OCI-LY1 (cell line): Measurements from ENCODE around the gene PDCD1.

ENCODE experiments used
- H2AFZ ChIP-seq: fragments of 200-600 bp; sonication (generic), shearing (Covaris generic); 2 replicates; pipeline ENCODE4 v1.6.0; 2014; ENCODE audit warnings: antibody characterized with exemption, mild to moderate bottlenecking, low read length
- H3F3A ChIP-seq: fragments of 200-600 bp; sonication (generic), shearing (Covaris generic); 2 replicates; pipeline ENCODE4 v1.6.0; 2014; ENCODE audit warnings: mild to moderate bottlenecking, antibody characterized with exemption, low read length, moderate library complexity; ENCODE audit not compliant: insufficient read depth
- H3K27ac ChIP-seq: fragments of 200-600 bp; sonication (generic); 2 replicates; pipeline ENCODE4 v1.5.1; 2014; ENCODE audit warnings: low read length, mixed run types, mild to moderate bottlenecking, low read depth; ENCODE audit not compliant: poor library complexity, severe bottlenecking
- H3K27me3 ChIP-seq: fragments of 200-600 bp; sonication (generic); 2 replicates; pipeline ENCODE4 v1.6.0; 2014; ENCODE audit warnings: antibody characterized with exemption, mild to moderate bottlenecking, low read length, moderate library complexity; ENCODE audit not compliant: insufficient read depth
- H3K36me3 ChIP-seq: fragments of 200-600 bp; sonication (generic); 2 replicates; pipeline ENCODE4 v1.6.1; 2014; ENCODE audit warnings: mild to moderate bottlenecking, antibody characterized with exemption, low read length, moderate library complexity, mixed read lengths; ENCODE audit not compliant: insufficient read depth
- H3K4me1 ChIP-seq: fragments of 200-600 bp; sonication (generic); 2 replicates; pipeline ENCODE4 v1.5.1; 2014; ENCODE audit warnings: mild to moderate bottlenecking, low read length, moderate library complexity; ENCODE audit not compliant: insufficient read depth, severe bottlenecking
- H3K4me2 ChIP-seq: fragments of 200-600 bp; sonication (generic), shearing (Covaris generic); 2 replicates; pipeline ENCODE4 v1.6.1; 2014; ENCODE audit warnings: low read length
- H3K4me3 ChIP-seq: fragments of 200-600 bp; sonication (generic); 2 replicates; pipeline ENCODE4 v1.5.1; 2014; ENCODE audit warnings: low read length, low read depth, mild to moderate bottlenecking, mixed read lengths; ENCODE audit not compliant: poor library complexity, severe bottlenecking
- H3K79me2 ChIP-seq: fragments of 200-600 bp; shearing (Covaris generic); 2 replicates; pipeline ENCODE4 v1.6.1; 2016; ENCODE audit warnings: mixed run types, low read length, mixed read lengths; ENCODE audit not compliant: insufficient read depth
- H3K9ac ChIP-seq: fragments of 200-600 bp; sonication (generic), shearing (Covaris generic); 2 replicates; pipeline ENCODE4 v1.6.1; 2014; ENCODE audit warnings: mild to moderate bottlenecking, low read length, mixed read lengths
- H3K9me2 ChIP-seq: fragments of 200-600 bp; sonication (generic), shearing (Covaris generic); 2 replicates; pipeline ENCODE4 v1.6.1; 2014; ENCODE audit warnings: low read depth, mild to moderate bottlenecking, low read length, mixed read lengths
- H3K9me3 ChIP-seq: fragments of 200-600 bp; shearing (Covaris generic); 2 replicates; pipeline ENCODE4 v1.6.1; 2014; ENCODE audit warnings: low read length, mixed read lengths
- H4K20me1 ChIP-seq: fragments of 200-600 bp; sonication (generic), shearing (Covaris generic); 2 replicates; pipeline ENCODE4 v1.6.0; 2016; ENCODE audit warnings: mild to moderate bottlenecking, low read length; ENCODE audit not compliant: insufficient read depth
- CTCF ChIP-seq: fragments of 200-600 bp; sonication (generic), shearing (Covaris generic); IDR thresholded peaks from 2 replicates; pipeline ENCODE4 v1.5.1; 2017; ENCODE audit warnings: mild to moderate bottlenecking, antibody characterized with exemption, low read length, moderate library complexity, mixed read lengths
- EZH2 ChIP-seq: fragments of 200-600 bp; sonication (generic), shearing (Covaris generic); IDR thresholded peaks from 2 replicates; pipeline ENCODE4 v1.8.0; 2017; ENCODE audit warnings: borderline replicate concordance, mixed run types, mild to moderate bottlenecking, antibody characterized with exemption, low read length, moderate library complexity, mixed read lengths

PDCD1 gene

GRCh38 chr2:241874277-241874925 is 15.7 kb upstream of the PDCD1 start:
- no peaks in the 10 kb centered on the region for H3K9me3 ChIP-seq
- H3K27ac ChIP-seq: no peak overlapping the region
- TF ChIP-seq EZH2: no peak
- no peak for TF ChIP-seq CTCF
- no peak overlapping the region for H3K4me3 ChIP-seq
- H3K4me1 ChIP-seq: no peaks in the 10 kb centered on the region
- no peaks in the 10 kb centered on the region for H4K20me1 ChIP-seq
- H3K9me2 ChIP-seq: no peaks in the 10 kb centered on the region
- H3K36me3 ChIP-seq: no peaks in the 10 kb centered on the region; the same call in 1 of the 2 replicates
- H3K9ac ChIP-seq: no peak overlapping the region
- H3K4me2 ChIP-seq: no peak overlapping the region
- no peak overlapping the region for H2AFZ ChIP-seq
- no peaks in the 10 kb centered on the region for H3K79me2 ChIP-seq
- peaks cover 1% of the 10 kb centered on the region; the same call in 1 of the 2 replicates for H3K27me3 ChIP-seq
- no peaks in the 10 kb centered on the region for H3F3A ChIP-seq

- TF ChIP-seq CTCF (no peak), EZH2 (no peak)
- Histone ChIP-seq H3K4me3 (no peak overlapping the region), H2AFZ (no peak overlapping the region), H3K4me2 (no peak overlapping the region), H3K36me3 (no peaks in the 10 kb centered on the region; the same call in 1 of the 2 replicates), H4K20me1 (no peaks in the 10 kb centered on the region), H3K4me1 (no peaks in the 10 kb centered on the region), H3K9me2 (no peaks in the 10 kb centered on the region), H3K9me3 (no peaks in the 10 kb centered on the region), H3K27ac (no peak overlapping the region), H3K79me2 (no peaks in the 10 kb centered on the region), H3K9ac (no peak overlapping the region), H3K27me3 (peaks cover 3% of the 10 kb centered on the region; the same call in 1 of the 2 replicates), H3F3A (no peaks in the 10 kb centered on the region)
These were observed 15.1 kb upstream of the PDCD1 start for GRCh38 chr2:241873803-241874110.

GRCh38 chr2:241873081-241873802 is 14.5 kb upstream of the PDCD1 start:
- Histone ChIP-seq H3F3A (no peaks in the 10 kb centered on the region), H3K27ac (no peak overlapping the region), H3K4me2 (no peak overlapping the region), H3K79me2 (no peaks in the 10 kb centered on the region), H3K27me3 (peaks cover 3% of the 10 kb centered on the region; the same call in 1 of the 2 replicates), H3K36me3 (no peaks in the 10 kb centered on the region; the same call in 1 of the 2 replicates), H3K9me3 (no peaks in the 10 kb centered on the region), H3K4me3 (no peak overlapping the region), H3K9ac (no peak overlapping the region), H3K9me2 (no peaks in the 10 kb centered on the region), H3K4me1 (no peaks in the 10 kb centered on the region), H2AFZ (no peak overlapping the region), H4K20me1 (no peaks in the 10 kb centered on the region)
- TF ChIP-seq CTCF: no peak
- no peak for TF ChIP-seq EZH2
